ENCODE results near the gene SLC10A1.

SLC10A1 gene

DNA sequence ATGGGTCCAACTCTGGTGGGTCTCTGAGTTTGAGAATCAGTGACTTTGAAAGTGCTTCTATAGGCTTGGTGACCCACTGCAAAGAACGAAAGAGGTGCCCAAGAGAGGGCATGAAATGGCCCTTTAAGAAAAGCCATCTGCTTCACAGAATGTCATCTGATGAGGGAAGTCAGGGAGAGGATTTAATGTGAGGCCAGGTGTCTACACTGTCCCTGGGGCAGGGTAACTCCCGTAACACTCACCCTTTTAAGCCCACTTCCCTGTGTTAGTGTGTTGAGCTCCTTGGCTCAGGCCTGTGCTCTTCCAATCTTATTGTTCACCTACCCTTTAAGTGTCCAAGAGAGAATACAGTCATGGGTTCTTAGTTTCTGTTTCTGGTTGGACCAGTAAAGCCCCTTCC lies 46.5 kb downstream of the SLC10A1 start:
- no peak for TF ChIP-seq FOXP2 (optimal IDR thresholded peaks at IDR 0.05; ENCODE audit: borderline replicate concordance, extremely low read depth, extremely low read length, insufficient read depth)
- TF ChIP-seq TAF1 (IDR thresholded peaks at IDR 0.05; ENCODE audit: borderline replicate concordance, insufficient read depth, low read length) = no peak
- TF ChIP-seq, protein P1, sequence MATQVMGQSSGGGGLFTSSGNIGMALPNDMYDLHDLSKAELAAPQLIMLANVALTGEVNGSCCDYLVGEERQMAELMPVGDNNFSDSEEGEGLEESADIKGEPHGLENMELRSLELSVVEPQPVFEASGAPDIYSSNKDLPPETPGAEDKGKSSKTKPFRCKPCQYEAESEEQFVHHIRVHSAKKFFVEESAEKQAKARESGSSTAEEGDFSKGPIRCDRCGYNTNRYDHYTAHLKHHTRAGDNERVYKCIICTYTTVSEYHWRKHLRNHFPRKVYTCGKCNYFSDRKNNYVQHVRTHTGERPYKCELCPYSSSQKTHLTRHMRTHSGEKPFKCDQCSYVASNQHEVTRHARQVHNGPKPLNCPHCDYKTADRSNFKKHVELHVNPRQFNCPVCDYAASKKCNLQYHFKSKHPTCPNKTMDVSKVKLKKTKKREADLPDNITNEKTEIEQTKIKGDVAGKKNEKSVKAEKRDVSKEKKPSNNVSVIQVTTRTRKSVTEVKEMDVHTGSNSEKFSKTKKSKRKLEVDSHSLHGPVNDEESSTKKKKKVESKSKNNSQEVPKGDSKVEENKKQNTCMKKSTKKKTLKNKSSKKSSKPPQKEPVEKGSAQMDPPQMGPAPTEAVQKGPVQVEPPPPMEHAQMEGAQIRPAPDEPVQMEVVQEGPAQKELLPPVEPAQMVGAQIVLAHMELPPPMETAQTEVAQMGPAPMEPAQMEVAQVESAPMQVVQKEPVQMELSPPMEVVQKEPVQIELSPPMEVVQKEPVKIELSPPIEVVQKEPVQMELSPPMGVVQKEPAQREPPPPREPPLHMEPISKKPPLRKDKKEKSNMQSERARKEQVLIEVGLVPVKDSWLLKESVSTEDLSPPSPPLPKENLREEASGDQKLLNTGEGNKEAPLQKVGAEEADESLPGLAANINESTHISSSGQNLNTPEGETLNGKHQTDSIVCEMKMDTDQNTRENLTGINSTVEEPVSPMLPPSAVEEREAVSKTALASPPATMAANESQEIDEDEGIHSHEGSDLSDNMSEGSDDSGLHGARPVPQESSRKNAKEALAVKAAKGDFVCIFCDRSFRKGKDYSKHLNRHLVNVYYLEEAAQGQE (IDR thresholded peaks at IDR 0.05; ENCODE audit: insufficient read depth in 1 of 2, low read depth in 2 of 2, low read length in 2 of 2) = no peak
- TF ChIP-seq POLR2AphosphoS5 (IDR thresholded peaks at IDR 0.05; ENCODE audit: low read depth, low read length) = no peak
- TF ChIP-seq SIN3A (IDR thresholded peaks at IDR 0.05; ENCODE audit: borderline replicate concordance, insufficient read depth, low read length) = no peak

DNA sequence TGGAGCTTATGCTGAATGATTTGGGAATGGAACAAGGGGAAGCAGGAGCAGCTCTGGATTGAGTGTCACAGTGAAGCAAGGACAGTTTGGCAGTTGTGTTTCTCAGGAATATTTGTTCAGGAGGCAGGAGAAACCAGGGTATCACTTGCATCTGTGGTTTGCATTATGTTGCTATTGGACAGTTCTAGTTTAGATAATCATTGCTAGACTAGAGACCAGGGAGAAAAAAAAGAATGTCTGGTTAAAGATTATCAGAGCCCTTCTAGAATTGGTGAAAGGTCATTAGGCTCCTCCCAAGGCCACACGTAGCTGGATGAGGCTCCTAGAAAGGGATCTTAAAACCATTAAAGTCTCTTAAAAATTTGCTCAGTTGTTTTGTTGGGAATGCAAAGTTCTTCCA lies 47.1 kb downstream of the SLC10A1 start:
- no peak for TF ChIP-seq TAF1 (IDR thresholded peaks at IDR 0.05; ENCODE audit: borderline replicate concordance, insufficient read depth, low read length)
- TF ChIP-seq POLR2AphosphoS5 (IDR thresholded peaks at IDR 0.05; ENCODE audit: low read depth, low read length) = no peak
- TF ChIP-seq, protein P1 (IDR thresholded peaks at IDR 0.05; ENCODE audit: insufficient read depth in 1 of 2, low read depth in 2 of 2, low read length in 2 of 2) = no peak
- no peak for TF ChIP-seq FOXP2 (optimal IDR thresholded peaks at IDR 0.05; ENCODE audit: borderline replicate concordance, extremely low read depth, extremely low read length, insufficient read depth)
- no peak for TF ChIP-seq SIN3A (IDR thresholded peaks at IDR 0.05; ENCODE audit: borderline replicate concordance, insufficient read depth, low read length)

DNA sequence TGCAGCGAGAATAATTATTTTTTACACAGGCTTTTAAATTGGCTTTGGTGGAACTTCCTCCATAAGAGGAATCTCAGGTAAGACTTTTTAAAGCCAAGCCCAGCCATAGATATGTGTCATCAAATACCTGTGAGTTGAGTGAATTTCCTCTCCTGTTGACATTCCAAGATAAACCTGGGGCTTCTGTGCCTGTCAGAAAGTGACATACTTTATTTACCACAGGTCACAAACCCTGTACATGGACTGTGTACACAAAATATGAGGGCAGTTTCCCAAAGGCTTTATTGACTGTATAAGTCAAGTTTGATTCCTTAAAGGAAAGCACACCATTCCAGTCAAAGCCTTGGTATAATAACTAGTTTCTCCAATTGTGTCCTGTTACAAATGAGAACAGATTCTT lies 56.0 kb downstream of the SLC10A1 start:
- TF ChIP-seq SIN3A (IDR thresholded peaks at IDR 0.05; ENCODE audit: borderline replicate concordance, insufficient read depth, low read length) = no peak
- TF ChIP-seq TAF1 (IDR thresholded peaks at IDR 0.05; ENCODE audit: borderline replicate concordance, insufficient read depth, low read length) = no peak
- TF ChIP-seq POLR2AphosphoS5 (IDR thresholded peaks at IDR 0.05; ENCODE audit: low read depth, low read length) = no peak
- no peak for TF ChIP-seq FOXP2 (optimal IDR thresholded peaks at IDR 0.05; ENCODE audit: borderline replicate concordance, extremely low read depth, extremely low read length, insufficient read depth)
- TF ChIP-seq, protein P1 (IDR thresholded peaks at IDR 0.05; ENCODE audit: insufficient read depth in 1 of 2, low read depth in 2 of 2, low read length in 2 of 2) = no peak

DNA sequence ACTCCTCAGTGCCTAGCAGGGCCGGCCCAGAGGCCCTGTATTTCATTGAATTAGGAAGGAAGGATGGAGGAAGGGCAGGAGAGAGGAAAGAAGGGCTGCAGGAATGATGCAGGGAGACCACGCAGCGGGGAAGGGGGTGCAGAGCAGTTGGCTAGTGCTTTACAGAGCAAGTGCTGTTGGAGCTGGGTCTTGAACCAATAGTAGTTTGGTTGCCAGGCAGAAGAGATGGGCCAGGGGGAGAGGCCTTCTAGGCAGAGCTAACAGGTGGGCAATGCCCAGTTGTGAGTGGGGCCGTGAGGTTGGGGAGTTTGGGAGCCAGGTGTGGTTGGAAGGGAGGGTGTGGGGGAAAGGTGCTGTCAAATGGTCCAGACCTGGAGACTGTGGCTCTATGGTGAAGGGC lies 69.2 kb downstream of the SLC10A1 start:
- no peak for TF ChIP-seq TAF1 (IDR thresholded peaks at IDR 0.05; ENCODE audit: borderline replicate concordance, insufficient read depth, low read length)
- TF ChIP-seq, protein P1 (IDR thresholded peaks at IDR 0.05; ENCODE audit: insufficient read depth in 1 of 2, low read depth in 2 of 2, low read length in 2 of 2) = no peak
- TF ChIP-seq FOXP2 (optimal IDR thresholded peaks at IDR 0.05; ENCODE audit: borderline replicate concordance, extremely low read depth, extremely low read length, insufficient read depth) = no peak
- no peak for TF ChIP-seq POLR2AphosphoS5 (IDR thresholded peaks at IDR 0.05; ENCODE audit: low read depth, low read length)
- TF ChIP-seq SIN3A (IDR thresholded peaks at IDR 0.05; ENCODE audit: borderline replicate concordance, insufficient read depth, low read length) = no peak
